Ovary (tissue), 10 donors: ENCODE results near the gene CYP2R1. TPM values are rescaled to one million over a fixed set of nuclear protein-coding genes. Genes with fewer than 3 reads are reported as not detected.

Experiments
- DNase-seq, 5 donors: peaks; one replicate each; pipeline ENCODE4 v3.0.0-alpha.2; 2019 to 2020
- H3K27ac ChIP-seq, 2 donors: fragments of 200-600 bp; one replicate each; pipeline versions ENCODE4 v1.5.1 to v1.8.0; 2019 to 2022
- H3K27me3 ChIP-seq: fragments of 200-600 bp; one replicate; pipeline ENCODE4 v1.8.0; 2022
- H3K36me3 ChIP-seq: fragments of 200-600 bp; sonication (generic); one replicate; pipeline ENCODE4 v1.5.1; 2019
- H3K4me1 ChIP-seq: one replicate; pipeline ENCODE4 v1.8.1; 2013; ENCODE audit warnings: mild to moderate bottlenecking, moderate library complexity; ENCODE audit not compliant: insufficient read depth
- H3K4me3 ChIP-seq: fragments of 200-600 bp; sonication (generic); one replicate; pipeline ENCODE4 v1.5.1; 2017
- H3K9me3 ChIP-seq, 2 donors: fragments of 200-600 bp in 1 of 2; sonication (generic) in 1 of 2; one replicate each; pipeline versions ENCODE4 v1.5.1 to v1.8.1; 2013 to 2019; ENCODE audit warnings: mild to moderate bottlenecking in 1 of 2, moderate library complexity in 1 of 2
- EP300 ChIP-seq: sonication (generic); formaldehyde crosslinking; IDR thresholded peaks from one replicate; pipeline ENCODE4 v1.6.1; 2017; ENCODE audit warnings: antibody characterized with exemption
- POLR2A ChIP-seq: fragments of 450-650 bp; IDR thresholded peaks from one replicate; pipeline ENCODE4 v1.6.1; 2017; ENCODE audit warnings: antibody characterized with exemption, mild to moderate bottlenecking, moderate library complexity
- WGBS, 3 donors: extraction: QIAGEN DNeasy Blood & Tissue Kit in 1 of 3; methylation state at CpG; one replicate each; pipeline versions ENCODE4 v1.1.5 to v1.1.7; 2013 to 2017; 5-methylcytosine and 5-hydroxymethylcytosine counted together
- intact Hi-C, 4 donors: fragments of 100-400 bp; cut with DNase I; formaldehyde crosslinking; loops; one replicate each; pipeline versions ENCODE4 v1.11.0 to v1.15.1; 2022 to 2023
- long read RNA-seq, 3 donors: library from polyadenylated mRNA in 2 of 3; unstranded in 2 of 3; transcript quantifications; one replicate each; pipeline ENCODE4 v2.0.0 and lab custom pipeline, GENCODE V29; 2021 to 2026
- polyA plus RNA-seq, 2 donors: library from polyadenylated mRNA; stranded (reverse); fragments of 200-250 nt in 1 of 2; fragments of 350-450 nt in 1 of 2; fragmentation: Illumina TruSeq in 1 of 2; extraction: RNeasy Lipid Tissue Mini Kit (QIAGEN cat#74804) in 1 of 2; gene quantifications; one replicate each; pipeline ENCODE4 v1.2.3, GENCODE V29; 2013 to 2014
- total RNA-seq, 7 donors: library from RNA; depleted of rRNA in 2 of 7; stranded (reverse); fragments of >200 nt in 2 of 7; fragmentation: NEBNext Ultra II Directional in 3 of 7; extraction: Animal tissue kit (Norgen Biotek cat#: 25700) in 3 of 7; gene quantifications; one replicate each; pipeline versions ENCODE4 v1.1.0 to v1.2.4, GENCODE V29; 2016 to 2023
- TF ChIP-seq, protein P1 (sequence below), 3 donors: fragments of 450-650 bp in 2 of 3; fragments of 200-600 bp in 1 of 3; IDR thresholded peaks; one replicate each; pipeline versions ENCODE4 v1.5.1 to v1.8.0; 2016 to 2022; ENCODE audit warnings: antibody characterized with exemption in 3 of 3, mild to moderate bottlenecking in 1 of 3
- donor health status: DM: no; HTN: no; CAD: no; lungs with moderate emphysema.
- donor health status: DM: no; HTN: no; CAD: no.
- donor health status: Bipolar disorder and iron deficiency.
- donor health status: DM: yes; HTN: yes; CAD: no.
- donor health status: DM: no; HTN: no; CAD: no.
- donor health status: DM: yes; HTN: yes; CAD: no.

Gene CYP2R1, protein sequence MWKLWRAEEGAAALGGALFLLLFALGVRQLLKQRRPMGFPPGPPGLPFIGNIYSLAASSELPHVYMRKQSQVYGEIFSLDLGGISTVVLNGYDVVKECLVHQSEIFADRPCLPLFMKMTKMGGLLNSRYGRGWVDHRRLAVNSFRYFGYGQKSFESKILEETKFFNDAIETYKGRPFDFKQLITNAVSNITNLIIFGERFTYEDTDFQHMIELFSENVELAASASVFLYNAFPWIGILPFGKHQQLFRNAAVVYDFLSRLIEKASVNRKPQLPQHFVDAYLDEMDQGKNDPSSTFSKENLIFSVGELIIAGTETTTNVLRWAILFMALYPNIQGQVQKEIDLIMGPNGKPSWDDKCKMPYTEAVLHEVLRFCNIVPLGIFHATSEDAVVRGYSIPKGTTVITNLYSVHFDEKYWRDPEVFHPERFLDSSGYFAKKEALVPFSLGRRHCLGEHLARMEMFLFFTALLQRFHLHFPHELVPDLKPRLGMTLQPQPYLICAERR
- 1 to 10 TPM; 6.0 to 8.5 (median 6.4) TPM for total RNA-seq
- 1 to 10 TPM; 8.1 to 8.9 TPM for polyA plus RNA-seq
- long read RNA-seq, donor 1, partial matches to known transcripts = 2 of 26 reads
- long read RNA-seq, donor 1, other reads (novel, unspliced or antisense) = 19 of 26 reads
- long read RNA-seq, donor 2, partial matches to known transcripts = 0 of 8 reads
- long read RNA-seq, donor 2, other reads (novel, unspliced or antisense) = 0 of 8 reads
- long read RNA-seq, donor 3, partial matches to known transcripts = 0 of 3 reads
- long read RNA-seq, donor 3, other reads (novel, unspliced or antisense) = 3 of 3 reads

DNA sequence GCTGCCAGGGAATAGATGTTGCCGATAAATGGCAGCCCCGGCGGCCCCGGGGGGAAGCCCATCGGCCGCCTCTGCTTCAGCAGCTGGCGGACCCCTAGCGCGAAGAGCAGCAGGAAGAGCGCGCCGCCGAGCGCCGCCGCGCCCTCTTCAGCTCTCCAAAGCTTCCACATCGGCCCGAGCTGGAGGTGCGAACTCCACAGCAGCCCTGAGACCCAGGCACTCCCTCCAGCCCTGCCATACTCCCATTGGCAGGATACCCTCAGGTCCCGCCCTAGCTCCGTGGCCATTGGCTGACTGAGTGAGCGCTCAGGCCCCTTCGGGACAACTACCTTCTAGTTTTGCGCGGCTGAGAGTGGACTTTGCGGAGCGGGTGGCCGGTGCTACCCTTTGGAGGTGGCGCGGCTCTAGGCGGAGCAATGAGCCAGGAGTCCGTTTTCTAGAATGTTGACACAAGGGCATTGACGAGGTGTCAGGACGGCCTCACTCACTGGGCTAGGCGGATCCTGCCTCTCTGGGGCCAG, at the start of gene CYP2R1:
Gene CYP2R1, minus strand, starts transcription at position 196 of the 521 bp plus-strand sequence. Its CDS starts 26 bp downstream, at position 170.
- WGBS, 3 donors = 0 to 1% (median 1%) methylated on average over 31 to 36 of the region's 36 CpGs
- intact Hi-C loops = loop anchor here in 1 of 4 donors (10.0 kb wide), 1 partner anchor 367 kb away; the partner anchor contains the start of gene PSMA1
- H3K27me3 ChIP-seq = no peaks in the 10 kb centered on the region
- H3K9me3 ChIP-seq = no peaks in the 10 kb centered on the region
- peak; percentile 10 for TF ChIP-seq POLR2A
- no peak for TF ChIP-seq EP300
- TF ChIP-seq, protein P1, sequence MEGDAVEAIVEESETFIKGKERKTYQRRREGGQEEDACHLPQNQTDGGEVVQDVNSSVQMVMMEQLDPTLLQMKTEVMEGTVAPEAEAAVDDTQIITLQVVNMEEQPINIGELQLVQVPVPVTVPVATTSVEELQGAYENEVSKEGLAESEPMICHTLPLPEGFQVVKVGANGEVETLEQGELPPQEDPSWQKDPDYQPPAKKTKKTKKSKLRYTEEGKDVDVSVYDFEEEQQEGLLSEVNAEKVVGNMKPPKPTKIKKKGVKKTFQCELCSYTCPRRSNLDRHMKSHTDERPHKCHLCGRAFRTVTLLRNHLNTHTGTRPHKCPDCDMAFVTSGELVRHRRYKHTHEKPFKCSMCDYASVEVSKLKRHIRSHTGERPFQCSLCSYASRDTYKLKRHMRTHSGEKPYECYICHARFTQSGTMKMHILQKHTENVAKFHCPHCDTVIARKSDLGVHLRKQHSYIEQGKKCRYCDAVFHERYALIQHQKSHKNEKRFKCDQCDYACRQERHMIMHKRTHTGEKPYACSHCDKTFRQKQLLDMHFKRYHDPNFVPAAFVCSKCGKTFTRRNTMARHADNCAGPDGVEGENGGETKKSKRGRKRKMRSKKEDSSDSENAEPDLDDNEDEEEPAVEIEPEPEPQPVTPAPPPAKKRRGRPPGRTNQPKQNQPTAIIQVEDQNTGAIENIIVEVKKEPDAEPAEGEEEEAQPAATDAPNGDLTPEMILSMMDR (IDR thresholded peaks at IDR 0.05) = no peak
- peaks cover 2% of the 10 kb centered on the region for H3K4me1 ChIP-seq
- no peaks in the 10 kb centered on the region for H3K36me3 ChIP-seq
- H3K4me3 ChIP-seq = peak within 1 kb of the TSS; percentile 65
- H3K27ac ChIP-seq = peak within 1 kb of the TSS; percentile 63 to 78
- DNase-seq = peak; percentile 88 to 94 (median 92)

DNA sequence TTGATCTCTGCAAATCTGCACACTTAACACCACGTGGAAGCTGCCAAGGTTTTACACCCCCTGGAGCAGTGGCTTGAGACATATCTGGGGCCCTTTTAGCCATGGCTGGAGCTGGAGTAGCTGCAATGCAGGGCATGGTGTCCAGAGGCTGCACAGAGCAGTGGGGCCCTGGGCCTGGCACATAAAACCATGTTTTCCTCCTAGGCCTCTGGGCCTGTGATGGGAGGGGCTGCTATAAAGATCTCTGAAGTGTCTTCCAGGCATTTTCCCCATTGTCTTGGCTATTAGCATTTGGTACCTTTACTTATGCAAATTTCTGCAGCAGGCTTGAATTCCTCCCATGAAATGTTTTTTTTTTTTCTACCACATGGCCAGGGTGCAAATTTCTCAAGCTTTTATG, 46.9 kb upstream of the CYP2R1 start:
- Histone ChIP-seq H3K27me3 (no peaks in the 10 kb centered on the region), H3K36me3 (no peaks in the 10 kb centered on the region), H3K9me3 (no peaks in the 10 kb centered on the region), H3K27ac (no peak overlapping the region), H3K4me3 (no peak overlapping the region), H3K4me1 (no peaks in the 10 kb centered on the region)
- intact Hi-C loops = no loop called here
- 28 to 47% (median 38%) methylated on average over 1 of the region's 1 CpG for WGBS, 3 donors
- DNase-seq = no peak
- TF ChIP-seq EP300 (no peak), POLR2A (no peak)
- TF ChIP-seq, protein P1 (IDR thresholded peaks at IDR 0.05) = no peak

DNA sequence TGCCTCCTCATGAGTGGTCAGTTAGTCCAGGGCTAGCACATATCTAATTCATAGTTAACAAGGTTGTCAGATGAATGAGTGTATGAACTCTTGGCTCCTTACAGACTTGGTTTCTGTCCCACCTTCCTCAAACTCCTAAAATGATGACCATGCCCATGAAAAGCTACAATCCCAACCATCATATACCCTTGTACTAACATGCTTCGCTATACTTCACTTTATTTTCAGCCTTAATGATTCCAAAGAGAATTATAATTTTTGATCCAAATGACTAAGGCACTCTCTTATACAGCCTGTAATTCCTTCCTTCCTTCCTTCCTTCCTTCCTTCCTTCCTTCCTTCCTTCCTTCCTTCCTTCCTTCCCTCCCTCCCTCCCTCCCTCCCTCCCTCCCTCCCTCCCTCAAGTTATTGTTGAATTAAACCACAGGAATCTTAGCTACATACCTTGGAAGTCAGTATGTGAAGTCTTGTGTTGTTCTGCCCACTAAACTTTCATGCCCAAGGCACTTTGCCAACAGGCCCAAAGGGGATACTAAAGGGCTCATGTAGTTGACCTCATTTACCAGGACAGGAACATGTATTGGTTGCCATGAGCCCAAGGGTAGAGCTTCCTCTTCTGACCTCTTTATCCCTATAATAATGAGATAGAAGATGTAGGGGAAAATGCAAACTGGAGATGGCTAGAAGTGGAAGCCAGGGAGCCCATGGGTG, 42.8 kb upstream of the CYP2R1 start:
- H3K27ac ChIP-seq = no peak overlapping the region
- no peak for TF ChIP-seq POLR2A
- TF ChIP-seq, protein P1 (IDR thresholded peaks at IDR 0.05) = no peak
- no peak for TF ChIP-seq EP300
- no peaks in the 10 kb centered on the region for H3K27me3 ChIP-seq
- no peaks in the 10 kb centered on the region for H3K4me1 ChIP-seq
- no peaks in the 10 kb centered on the region for H3K36me3 ChIP-seq
- no peaks in the 10 kb centered on the region for H3K9me3 ChIP-seq
- no peak for DNase-seq
- 85 to 90% (median 86%) methylated on average over 1 of the region's 1 CpG for WGBS, 3 donors
- intact Hi-C loops = no loop called here
- H3K4me3 ChIP-seq = no peak overlapping the region

DNA sequence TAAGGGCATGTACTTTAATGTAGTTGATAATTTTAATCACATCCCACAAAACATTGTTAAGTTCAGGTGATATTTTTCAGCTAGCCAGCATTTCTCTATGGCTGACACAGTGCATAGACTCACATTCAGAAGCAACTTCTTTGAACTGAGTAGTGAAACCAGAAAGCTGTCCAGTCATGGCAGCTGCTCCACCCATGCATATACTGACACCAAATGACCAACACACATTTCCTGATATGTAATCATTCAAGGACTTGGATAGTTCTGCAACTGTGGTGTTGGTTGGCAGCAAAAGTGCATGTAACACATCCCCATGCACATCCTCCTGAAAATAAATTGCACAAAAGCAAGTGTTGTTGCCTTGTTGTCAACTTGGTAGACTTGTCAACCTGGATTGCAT, 40.4 kb upstream of the CYP2R1 start:
- H3K4me1 ChIP-seq = no peaks in the 10 kb centered on the region
- TF ChIP-seq POLR2A (no peak), EP300 (no peak)
- TF ChIP-seq, protein P1 (IDR thresholded peaks at IDR 0.05) = no peak
- no peak for DNase-seq

More for the DNA sequence above, 40.4 kb upstream of the CYP2R1 start:
- Histone ChIP-seq H3K27me3 (no peaks in the 10 kb centered on the region), H3K4me3 (no peak overlapping the region), H3K36me3 (no peaks in the 10 kb centered on the region), H3K9me3 (no peaks in the 10 kb centered on the region), H3K27ac (no peak overlapping the region)
- intact Hi-C loops = no loop called here
